Measurements from ENCODE around the gene AP2A2.

The AP2A2 gene

GRCh38 chr11:1017269-1018005 lies 91.8 kb downstream of the AP2A2 start:
- no peak for DNase-seq

DNA sequence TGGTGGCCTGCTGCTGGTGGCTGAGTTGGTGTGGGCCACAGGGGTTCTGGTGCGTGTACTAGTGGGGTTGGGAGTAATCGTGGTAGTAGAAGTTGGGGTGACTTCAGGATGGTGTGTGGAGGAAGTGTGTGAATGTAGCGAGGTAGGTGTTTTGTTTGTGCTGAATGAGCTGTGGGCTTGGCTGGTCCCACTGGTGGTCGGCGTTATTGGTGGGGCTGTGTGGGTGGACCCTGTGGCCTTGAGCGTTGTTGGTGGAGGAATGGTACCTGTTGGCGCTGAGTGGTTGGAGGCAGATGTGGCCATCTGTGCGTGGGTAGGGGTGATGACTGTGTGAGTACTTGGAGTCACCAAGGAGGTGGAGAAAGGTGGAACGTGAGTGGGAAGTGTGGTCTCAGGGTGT lies 92.4 kb downstream of the AP2A2 start:
- DNase-seq, result no peak

- no peak for DNase-seq
Observed at GRCh38 chr11:1019321-1019910, 93.7 kb downstream of the AP2A2 start.

DNA sequence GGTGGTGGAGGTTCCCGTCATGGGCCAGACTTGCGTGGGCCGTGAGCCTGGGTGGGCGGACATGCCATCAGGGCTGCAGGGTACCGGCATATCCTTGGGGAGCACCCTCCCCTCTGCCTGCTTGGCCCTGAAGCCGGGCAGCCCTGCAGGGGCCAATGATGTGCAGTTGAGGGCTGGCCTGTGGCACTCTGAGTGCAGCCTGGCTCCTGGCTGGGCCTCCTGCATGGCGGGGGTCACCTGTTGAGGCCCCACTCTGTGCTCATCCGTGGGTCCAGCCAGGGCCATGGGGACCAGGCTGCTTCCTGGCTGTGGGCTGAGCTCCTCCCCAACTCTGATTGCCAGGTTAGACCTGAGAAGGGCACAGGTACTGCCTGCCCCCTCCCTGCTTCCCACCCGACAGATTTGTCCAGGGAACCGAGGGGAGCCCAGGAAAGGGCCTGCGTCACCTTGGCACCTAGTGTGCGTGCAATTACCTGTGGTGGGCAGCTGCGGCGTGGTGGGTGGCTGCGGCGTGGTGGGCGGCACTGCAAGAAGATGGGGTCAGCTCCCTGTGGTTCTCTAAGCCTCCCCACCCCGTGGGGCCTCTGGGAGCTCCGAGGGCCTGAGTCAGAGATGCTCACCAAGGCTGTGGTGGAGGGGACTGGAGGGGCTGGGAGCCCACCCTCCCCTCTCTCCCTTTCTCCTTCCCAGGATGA lies 94.7 kb downstream of the AP2A2 start:
- no peak for DNase-seq

- no peak for DNase-seq
Observed at GRCh38 chr11:1022411-1022810, 96.7 kb downstream of the AP2A2 start.

- no peak for DNase-seq
Observed at GRCh38 chr11:1022908-1023810, 97.5 kb downstream of the AP2A2 start.

DNA sequence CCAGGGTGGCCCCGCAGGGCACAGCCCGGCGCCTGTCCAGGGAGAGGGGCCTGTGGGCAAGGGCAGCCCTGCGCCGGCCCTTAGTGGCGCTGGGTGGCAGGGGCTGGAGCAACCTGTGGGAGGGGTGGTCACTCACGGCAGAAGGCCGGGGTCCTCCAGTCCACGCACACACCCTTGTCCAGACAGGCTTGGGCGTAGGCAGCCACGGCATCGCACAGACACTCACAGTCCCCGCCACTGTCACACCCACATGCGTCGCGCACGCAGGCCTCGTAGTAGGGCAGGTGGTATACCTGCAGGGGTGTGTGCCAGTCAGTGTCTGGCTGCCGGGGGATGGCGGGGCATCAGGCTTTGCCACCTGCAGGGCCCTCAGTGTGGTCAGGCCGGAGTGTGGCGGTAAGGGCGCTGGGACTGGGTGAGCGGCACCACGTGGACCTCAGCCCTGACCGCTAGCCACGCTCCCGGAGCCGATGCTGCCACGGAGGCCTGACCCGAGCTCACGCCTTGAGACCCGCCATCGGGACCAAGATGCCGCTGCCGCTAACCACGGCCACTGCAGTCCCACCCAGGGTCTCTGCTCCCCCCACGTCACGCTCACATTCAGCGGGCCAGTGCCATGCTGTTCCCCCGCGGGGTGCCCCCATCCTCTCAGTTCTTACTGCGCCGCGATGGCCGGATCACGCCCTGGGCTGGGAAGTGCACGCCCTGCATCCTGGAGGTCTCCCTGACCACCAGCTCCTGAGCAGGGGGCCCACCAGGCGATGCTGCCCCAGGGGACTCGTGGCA lies 98.3 kb downstream of the AP2A2 start:
- DNase-seq, result no peak

DNA sequence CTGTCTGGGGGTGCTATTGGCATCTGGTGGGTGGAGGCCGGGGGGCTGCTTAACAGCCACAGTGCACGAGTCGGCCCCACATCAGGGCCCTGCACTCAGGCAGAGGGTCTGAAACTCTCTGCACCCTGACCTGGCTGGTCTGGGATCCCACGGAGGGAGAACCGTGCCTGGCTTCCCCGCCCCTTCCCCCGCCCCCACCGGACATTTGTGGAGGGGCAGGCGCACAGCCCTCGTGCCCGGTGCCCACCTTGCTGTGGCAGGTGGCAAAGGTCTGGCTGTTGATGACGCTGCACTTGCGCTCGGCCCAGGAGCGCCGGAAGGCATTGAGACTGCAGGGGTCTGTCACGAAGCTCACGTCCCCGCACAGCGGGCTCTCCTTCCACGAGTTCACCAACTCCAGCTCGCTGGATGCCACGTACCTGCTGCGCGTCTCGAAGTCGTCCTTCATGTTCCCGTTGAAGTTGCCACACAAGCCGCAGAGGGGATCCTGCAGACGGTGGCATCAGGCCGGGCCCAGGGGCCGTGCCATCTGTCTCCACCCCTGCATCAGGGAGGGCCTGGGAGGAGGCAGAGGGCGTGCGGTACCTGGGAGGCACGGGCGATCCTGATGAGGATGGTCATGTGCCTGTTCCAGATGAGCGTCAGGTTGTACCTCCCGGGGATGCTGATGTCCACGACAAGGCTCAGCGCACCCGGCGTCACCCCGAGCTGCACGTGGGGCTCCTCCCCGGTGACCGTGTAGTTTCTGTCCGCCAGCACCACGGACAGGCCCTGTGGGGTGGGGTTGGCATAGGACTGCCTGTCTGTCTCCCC lies 99.1 kb downstream of the AP2A2 start:
- DNase-seq, result no peak

GRCh38 chr11:1025410-1026162 lies 99.9 kb downstream of the AP2A2 start:
- DNase-seq, result no peak

DNA sequence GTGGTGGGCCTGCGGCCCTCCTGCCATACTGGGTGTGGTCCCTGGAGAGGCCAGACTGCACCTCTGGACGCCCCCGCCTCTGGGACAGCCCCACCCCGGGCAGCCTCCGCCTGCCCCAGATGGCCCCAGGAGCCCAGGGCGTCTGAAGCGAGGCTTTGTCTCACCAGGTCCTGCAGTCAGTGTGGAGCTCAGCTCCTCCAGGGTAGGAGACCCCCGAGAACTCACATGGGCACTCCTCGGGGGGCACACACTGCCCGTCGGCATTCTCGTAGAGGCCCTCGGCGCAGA lies 100.4 kb downstream of the AP2A2 start:
- DNase-seq, result no peak

- no peak for DNase-seq
Observed at GRCh38 chr11:1026641-1027482, 101.2 kb downstream of the AP2A2 start.

GRCh38 chr11:1027483-1028290 lies 102.0 kb downstream of the AP2A2 start:
- no peak for DNase-seq

DNA sequence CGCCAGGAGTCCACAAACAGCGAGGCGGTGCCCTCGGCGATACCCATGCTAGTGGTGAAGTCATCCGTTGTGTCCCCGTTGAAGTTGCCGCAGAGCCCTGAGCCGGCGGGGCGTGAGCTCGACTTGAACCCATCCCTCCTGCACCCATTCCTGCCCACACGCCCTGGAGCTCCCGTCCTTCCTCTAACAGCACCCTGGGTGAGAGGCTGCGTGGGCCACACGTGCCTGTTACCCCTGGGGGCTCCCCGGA lies 102.5 kb downstream of the AP2A2 start:
- no peak for DNase-seq

GRCh38 chr11:1028616-1029015 lies 102.9 kb downstream of the AP2A2 start:
- DNase-seq, result no peak

DNA sequence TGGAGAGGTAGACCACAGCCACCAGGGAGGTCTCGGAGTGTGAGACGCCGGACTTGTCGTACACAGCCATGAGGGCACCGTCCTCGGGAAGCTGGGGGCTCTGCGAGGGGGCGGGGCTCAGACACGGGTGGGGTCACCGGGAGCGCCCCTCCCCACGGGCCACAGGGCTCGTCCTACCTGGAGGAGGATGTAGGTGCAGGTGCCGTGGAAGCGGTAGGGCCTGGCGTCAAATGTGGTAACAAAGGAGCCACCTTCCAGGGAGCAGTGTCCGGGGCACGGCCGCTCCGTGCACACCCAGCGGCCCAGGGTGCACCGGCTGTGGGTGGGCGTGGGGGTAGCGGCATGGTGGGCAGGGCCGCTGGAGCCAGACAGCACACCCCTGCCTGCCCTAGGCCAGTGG lies 103.4 kb downstream of the AP2A2 start:
- DNase-seq, result no peak

GRCh38 chr11:1029654-1030053 lies 104.0 kb downstream of the AP2A2 start:
- DNase-seq, result no peak

- DNase-seq, result no peak
Observed at GRCh38 chr11:1030086-1030485, 104.4 kb downstream of the AP2A2 start.

GRCh38 chr11:1030556-1030955 lies 104.9 kb downstream of the AP2A2 start:
- DNase-seq, result no peak

GRCh38 chr11:1031121-1031899 lies 105.6 kb downstream of the AP2A2 start:
- DNase-seq, result no peak
